GM12865 (cell line): ENCODE data around the gene BCL2L1.
"Not testable (repeated sequence)": the region's sequence is repeated elsewhere in the genome, so short reads cannot be mapped to it uniquely, and the experiment has no call there.

Source experiments
- DNase-seq: peaks from one replicate; pipeline ENCODE4 v3.0.0; 2010; ENCODE audit warnings: low read depth
- H3K4me3 ChIP-seq: 2 replicates; pipeline ENCODE4 v1.5.1; 2011; ENCODE audit warnings: mild to moderate bottlenecking, low read depth, low read length, control low read depth
- CTCF ChIP-seq: IDR thresholded peaks from 2 replicates; pipeline ENCODE4 v1.5.1; 2011; ENCODE audit warnings: low read length, control low read depth, low read depth, inconsistent platforms; ENCODE audit not compliant: insufficient read depth; ENCODE audit errors: missing control alignments

The BCL2L1 gene

GRCh38 chr20:31652917-31653396 lies 69.7 kb downstream of the BCL2L1 start:
- H3K4me3 ChIP-seq: no peak overlapping the region
- no peak for TF ChIP-seq CTCF
- no peak for DNase-seq

- not testable (repeated sequence) for H3K4me3 ChIP-seq, DNase-seq
These were observed 74.6 kb downstream of the BCL2L1 start for GRCh38 chr20:31648104-31648503.

DNA sequence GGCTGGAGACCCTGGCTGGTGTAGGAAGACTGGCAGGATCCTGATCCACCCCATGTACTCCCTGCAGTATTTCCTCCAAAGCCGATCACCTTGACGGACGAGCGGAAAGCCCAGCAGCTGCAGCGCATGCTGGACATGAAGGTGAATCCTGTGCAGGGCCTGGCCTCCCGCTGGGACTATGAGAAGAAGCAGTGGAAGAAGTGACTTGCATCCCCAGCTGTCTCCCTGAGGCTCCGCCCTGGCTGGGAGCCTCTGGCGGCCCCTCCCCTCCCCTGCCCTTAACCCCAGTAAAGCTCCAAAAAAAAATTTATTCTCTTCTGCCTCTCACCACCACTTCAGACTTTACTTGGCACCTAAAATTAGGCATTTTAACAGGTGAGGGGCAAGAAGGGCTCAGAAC lies 78.0 kb downstream of the BCL2L1 start:
- DNase-seq: no peak
- H3K4me3 ChIP-seq: no peak overlapping the region
- TF ChIP-seq CTCF: no peak

- no peak for DNase-seq
- TF ChIP-seq CTCF: no peak
- no peak overlapping the region for H3K4me3 ChIP-seq
These were observed 79.1 kb downstream of the BCL2L1 start for GRCh38 chr20:31643522-31643921.

DNA sequence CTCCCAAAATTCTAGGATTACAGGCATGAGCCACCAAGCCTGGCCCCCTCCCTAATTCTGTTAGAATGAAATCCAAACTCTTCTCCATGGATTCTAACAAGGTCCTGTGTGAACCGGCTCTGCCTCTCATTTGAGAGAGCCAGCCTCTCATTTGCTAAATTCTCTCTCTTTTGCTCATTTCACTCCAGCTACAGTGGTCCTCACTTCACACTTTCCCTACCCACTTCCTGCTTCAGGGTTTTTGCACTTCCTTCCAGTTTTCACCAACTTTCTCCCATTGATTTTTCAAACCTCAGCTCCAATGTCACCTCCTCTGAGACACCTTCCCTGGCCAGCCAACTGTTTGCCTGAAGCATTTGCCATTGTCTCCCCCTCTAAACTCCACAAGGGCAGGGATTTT lies 79.8 kb downstream of the BCL2L1 start:
- no peak for TF ChIP-seq CTCF
- DNase-seq: no peak
- H3K4me3 ChIP-seq: no peak overlapping the region

DNA sequence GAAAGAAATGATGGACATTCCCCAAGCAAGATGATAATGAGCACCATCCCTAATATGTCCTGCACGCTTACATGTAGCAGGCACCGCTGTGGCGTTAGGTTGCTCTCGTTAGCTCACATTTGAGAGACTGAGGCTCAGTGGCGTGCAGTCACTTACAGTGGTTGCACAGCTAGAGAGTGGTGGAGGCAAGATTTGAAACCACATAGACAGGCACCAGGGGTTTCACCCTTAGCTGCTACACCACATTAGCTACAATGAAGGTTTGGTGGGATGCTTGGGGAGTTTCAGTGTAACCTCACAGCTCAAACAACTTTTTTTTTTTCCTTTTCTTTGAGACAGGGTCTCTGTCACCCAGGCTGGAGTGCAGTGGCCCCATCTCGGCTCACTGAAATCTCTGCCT lies 81.3 kb downstream of the BCL2L1 start:
- DNase-seq: peak; percentile 48
- no peak overlapping the region for H3K4me3 ChIP-seq
- no peak for TF ChIP-seq CTCF

DNA sequence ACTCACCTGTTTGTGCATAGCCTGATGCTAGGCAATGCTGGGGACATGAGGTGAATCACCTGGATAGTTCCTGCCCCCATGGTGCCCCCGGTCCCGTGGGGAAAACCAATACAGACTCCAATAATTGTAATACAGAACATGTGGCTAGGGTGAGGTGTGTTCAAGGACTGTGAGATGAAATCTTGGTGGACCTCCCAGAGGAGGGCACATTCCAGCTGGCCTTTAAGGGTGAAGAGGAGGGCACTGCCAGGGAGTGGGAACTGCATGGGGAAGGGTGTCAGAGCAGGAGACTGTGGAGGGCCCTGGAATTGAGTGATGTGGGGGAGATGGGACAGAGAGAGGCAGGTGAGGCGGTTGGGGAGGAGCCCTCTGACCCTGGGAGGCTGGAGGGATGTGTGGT lies 82.4 kb downstream of the BCL2L1 start:
- no peak for TF ChIP-seq CTCF
- H3K4me3 ChIP-seq: no peak overlapping the region
- no peak for DNase-seq
